Activated T-helper 1 cell treated with anti-CD3 and anti-CD28 coated beads, Interleukin-12 subunit alpha, Interleukin-12 subunit beta, Interleukin-2, Interleukin-4 antibody, amounts not matched to agents 30 ng/mL and 10 ng/mL and 1 ng/mL, durations not matched to agents 14 hours and 24 hours and 36 hours (primary cell): ENCODE data around the gene BICC1. TPM values are rescaled to one million over a fixed set of nuclear protein-coding genes. Genes with fewer than 3 reads are reported as not detected.

Experiments
- DNase-seq: peaks from one replicate; pipeline ENCODE4 v3.0.0; 2021; ENCODE audit warnings: low spot score
- H3K27ac Mint-ChIP-seq: one replicate; pipeline ENCODE4 v1.8.0; 2021; ENCODE audit warnings: mild to moderate bottlenecking, mixed read lengths
- H3K27me3 Mint-ChIP-seq: one replicate; pipeline ENCODE4 v1.8.0; 2022; ENCODE audit warnings: mild to moderate bottlenecking, moderate library complexity, mixed read lengths; ENCODE audit not compliant: insufficient read depth
- H3K36me3 Mint-ChIP-seq: one replicate; pipeline ENCODE4 v1.8.0; 2021; ENCODE audit warnings: low read depth, mixed read lengths
- H3K4me1 Mint-ChIP-seq: one replicate; pipeline ENCODE4 v1.8.0; 2021; ENCODE audit warnings: low read depth, mixed read lengths
- H3K4me3 Mint-ChIP-seq: one replicate; pipeline ENCODE4 v1.8.0; 2021; ENCODE audit warnings: mild to moderate bottlenecking, moderate library complexity, mixed read lengths
- H3K9me3 Mint-ChIP-seq: one replicate; pipeline ENCODE4 v1.8.0; 2021; ENCODE audit warnings: mixed read lengths
- intact Hi-C: fragments of 100-400 bp; cut with micrococcal nuclease; formaldehyde crosslinking; loops from one replicate; pipeline ENCODE4 v1.15.1; 2024
- total RNA-seq: library from RNA; stranded (reverse); gene quantifications from 2 replicates; pipeline ENCODE4 v1.2.3, GENCODE V29; 2022

The BICC1 gene
- total RNA-seq, 1 donor from 2014 or later: 0.03 TPM

DNA sequence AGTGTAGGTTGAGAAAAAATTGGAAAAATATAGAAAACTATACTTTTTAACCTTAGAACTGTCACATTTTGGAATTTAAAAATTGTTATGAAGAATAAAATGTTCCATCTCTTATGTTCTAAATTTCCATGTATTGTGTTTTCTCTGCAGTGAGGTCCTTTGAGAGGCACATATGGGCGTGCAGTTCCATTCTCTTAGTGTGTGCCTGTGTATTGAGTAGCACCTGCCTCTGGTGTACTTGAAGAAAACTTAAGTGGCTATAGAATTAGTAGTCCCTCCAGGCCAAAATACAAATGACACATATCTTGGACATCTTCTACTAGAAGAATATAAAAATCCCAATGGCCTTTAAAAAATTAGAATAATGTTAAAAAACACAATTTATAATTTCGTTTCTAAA is 149.2 kb downstream of the BICC1 start:
- H3K27ac Mint-ChIP-seq: no peak overlapping the region
- H3K36me3 Mint-ChIP-seq: no peaks in the 10 kb centered on the region
- H3K4me1 Mint-ChIP-seq: no peaks in the 10 kb centered on the region
- H3K9me3 Mint-ChIP-seq: peaks cover 5% of the 10 kb centered on the region
- H3K4me3 Mint-ChIP-seq: no peak overlapping the region
- intact Hi-C loops: no loop called here
- DNase-seq: no peak
- H3K27me3 Mint-ChIP-seq: no peaks in the 10 kb centered on the region

DNA sequence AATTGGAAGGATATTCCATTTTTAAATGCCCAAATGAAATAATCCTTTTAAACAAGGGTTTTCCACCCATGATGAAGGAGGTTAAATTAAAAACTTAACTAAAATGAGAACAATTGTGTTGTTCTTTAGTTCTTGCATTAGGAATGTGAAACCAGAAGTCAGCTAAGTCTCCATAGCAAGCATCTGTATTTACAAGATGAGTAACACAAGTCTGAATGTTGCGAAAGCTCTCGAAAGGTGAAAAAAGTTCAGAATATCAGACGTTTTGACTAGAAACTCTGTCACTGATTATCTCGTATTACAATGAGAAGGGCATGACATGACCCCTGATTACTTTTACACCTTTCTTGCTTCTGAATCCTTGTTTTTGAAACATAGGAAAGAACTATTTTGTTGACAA is 149.6 kb downstream of the BICC1 start:
- intact Hi-C loops: no loop called here
- no peak overlapping the region for H3K27ac Mint-ChIP-seq
- no peak for DNase-seq
- H3K27me3 Mint-ChIP-seq: no peaks in the 10 kb centered on the region
- no peaks in the 10 kb centered on the region for H3K36me3 Mint-ChIP-seq
- no peaks in the 10 kb centered on the region for H3K4me1 Mint-ChIP-seq
- peaks cover 5% of the 10 kb centered on the region for H3K9me3 Mint-ChIP-seq
- H3K4me3 Mint-ChIP-seq: no peak overlapping the region

DNA sequence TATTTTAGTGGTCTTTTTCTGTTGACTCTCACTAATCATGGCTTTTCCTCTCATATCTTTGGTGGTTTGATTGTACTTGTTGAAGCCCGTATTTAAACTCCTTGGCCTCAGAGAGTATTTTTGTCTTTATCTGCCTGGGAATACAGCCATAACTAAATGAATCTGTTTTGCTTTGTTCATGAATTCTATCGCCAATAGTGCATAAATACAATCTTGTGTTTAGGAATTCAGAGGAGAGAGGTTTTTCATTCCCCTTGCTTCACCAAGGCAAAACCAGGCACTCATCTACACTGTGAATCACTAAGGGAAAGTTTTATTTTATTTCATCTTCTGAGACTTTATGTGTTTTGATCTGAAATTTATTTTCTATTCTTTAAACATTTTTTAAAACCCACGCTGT is 152.7 kb downstream of the BICC1 start:
- H3K4me1 Mint-ChIP-seq: no peaks in the 10 kb centered on the region
- H3K9me3 Mint-ChIP-seq: peaks cover 5% of the 10 kb centered on the region
- H3K27me3 Mint-ChIP-seq: no peaks in the 10 kb centered on the region
- H3K27ac Mint-ChIP-seq: no peak overlapping the region
- no peak for DNase-seq
- H3K36me3 Mint-ChIP-seq: no peaks in the 10 kb centered on the region
- intact Hi-C loops: no loop called here
- H3K4me3 Mint-ChIP-seq: no peak overlapping the region

DNA sequence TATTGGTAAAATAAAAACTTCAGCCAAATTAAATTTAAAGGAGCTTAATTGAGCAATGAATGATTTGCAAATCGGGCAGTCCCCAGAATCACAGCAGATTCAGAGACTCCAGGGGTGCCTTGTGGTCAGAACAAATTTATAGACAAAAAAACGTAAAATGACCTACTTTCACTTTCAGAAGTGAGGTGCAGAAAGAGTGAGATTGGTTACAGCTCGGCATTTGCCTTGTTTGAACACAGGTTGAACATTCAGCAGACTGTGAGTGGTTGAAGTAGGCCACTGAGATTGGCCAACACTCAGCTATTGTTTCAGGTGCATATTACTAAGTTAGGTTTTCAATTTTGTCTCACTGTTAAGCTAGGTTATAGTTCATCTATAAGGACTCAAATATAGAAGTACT is 153.4 kb downstream of the BICC1 start:
- intact Hi-C loops: no loop called here
- DNase-seq: no peak
- Mint-ChIP-seq H3K9me3 (peaks cover 5% of the 10 kb centered on the region), H3K4me1 (no peaks in the 10 kb centered on the region), H3K4me3 (no peak overlapping the region), H3K27me3 (no peaks in the 10 kb centered on the region), H3K36me3 (no peaks in the 10 kb centered on the region), H3K27ac (no peak overlapping the region)

DNA sequence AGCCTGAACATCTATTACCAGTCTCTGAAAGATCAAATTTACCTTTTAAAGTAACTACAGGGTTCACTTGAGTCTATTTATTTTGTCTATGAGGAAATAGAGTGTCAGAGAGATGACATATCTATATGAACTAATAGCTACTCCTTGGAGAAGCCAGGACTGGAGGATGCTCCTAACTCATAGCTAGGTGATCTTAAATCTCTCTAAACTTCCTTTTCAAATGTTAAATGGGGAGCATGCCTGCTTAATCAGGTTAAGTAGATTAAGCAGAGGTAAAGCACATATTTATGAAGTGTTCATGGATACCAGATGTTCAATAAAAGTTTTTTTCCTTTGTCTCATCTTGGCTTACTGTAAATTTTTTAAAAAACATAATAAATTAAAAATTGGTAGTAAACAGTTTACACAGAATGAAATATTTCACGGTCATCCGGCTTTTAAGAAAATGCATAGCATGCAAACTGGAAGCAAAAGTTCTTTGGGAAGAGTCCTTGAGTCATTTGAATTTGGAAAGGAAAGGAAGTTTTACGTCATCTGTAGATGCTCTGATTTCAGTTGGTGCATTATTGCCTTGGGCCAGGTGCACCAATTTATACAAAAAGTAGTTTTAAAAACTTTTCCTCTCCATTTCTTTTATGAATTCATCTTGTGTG is 155.1 kb downstream of the BICC1 start:
- intact Hi-C loops: no loop called here
- Mint-ChIP-seq H3K9me3 (peaks cover 5% of the 10 kb centered on the region), H3K36me3 (no peaks in the 10 kb centered on the region), H3K4me1 (no peaks in the 10 kb centered on the region), H3K27me3 (no peaks in the 10 kb centered on the region), H3K27ac (no peak overlapping the region), H3K4me3 (no peak overlapping the region)
- no peak for DNase-seq

DNA sequence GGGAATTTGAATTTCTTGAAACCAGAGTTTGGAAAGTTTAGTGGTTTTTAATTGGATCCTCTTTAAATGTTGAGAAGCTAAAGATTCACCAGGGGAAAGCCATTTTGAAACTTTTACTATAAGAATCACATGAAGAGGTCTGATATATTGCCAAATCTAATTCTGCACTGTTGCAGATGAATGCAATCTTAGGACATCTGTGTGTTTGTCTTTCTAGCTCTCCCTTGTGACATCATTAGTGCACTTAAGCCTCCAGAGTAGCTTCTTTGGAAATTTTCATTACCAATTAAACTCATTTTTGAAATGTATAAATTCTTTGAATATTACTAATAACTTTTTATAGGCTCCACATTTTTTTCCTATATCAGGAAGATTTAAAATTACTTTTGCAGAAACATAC is 160.2 kb downstream of the BICC1 start:
- intact Hi-C loops: no loop called here
- Mint-ChIP-seq H3K4me3 (no peak overlapping the region), H3K27me3 (no peaks in the 10 kb centered on the region), H3K9me3 (no peaks in the 10 kb centered on the region), H3K36me3 (no peaks in the 10 kb centered on the region), H3K4me1 (no peaks in the 10 kb centered on the region), H3K27ac (no peak overlapping the region)
- no peak for DNase-seq

DNA sequence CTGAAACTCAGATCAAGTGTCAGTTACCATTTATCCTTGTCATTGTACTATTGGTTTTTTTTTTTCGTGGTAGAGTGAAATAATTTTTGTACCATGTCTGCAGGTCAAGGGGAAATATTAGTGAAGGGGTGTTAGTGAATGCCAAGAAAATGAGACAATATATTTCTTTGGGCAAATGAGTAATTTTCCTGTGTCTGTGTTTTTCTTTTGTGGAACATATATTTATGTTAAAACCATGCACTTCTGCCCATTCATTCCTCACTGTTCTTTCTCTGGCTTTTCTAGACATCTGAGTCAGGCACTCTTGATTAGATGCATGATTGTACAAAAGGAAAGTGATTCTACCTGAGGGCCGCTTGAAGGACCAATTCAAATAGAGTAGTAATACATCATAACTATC is 161.6 kb downstream of the BICC1 start:
- Mint-ChIP-seq H3K36me3 (no peaks in the 10 kb centered on the region), H3K27ac (no peak overlapping the region), H3K4me3 (no peak overlapping the region), H3K27me3 (no peaks in the 10 kb centered on the region), H3K9me3 (no peaks in the 10 kb centered on the region), H3K4me1 (no peaks in the 10 kb centered on the region)
- no peak for DNase-seq
- intact Hi-C loops: no loop called here

DNA sequence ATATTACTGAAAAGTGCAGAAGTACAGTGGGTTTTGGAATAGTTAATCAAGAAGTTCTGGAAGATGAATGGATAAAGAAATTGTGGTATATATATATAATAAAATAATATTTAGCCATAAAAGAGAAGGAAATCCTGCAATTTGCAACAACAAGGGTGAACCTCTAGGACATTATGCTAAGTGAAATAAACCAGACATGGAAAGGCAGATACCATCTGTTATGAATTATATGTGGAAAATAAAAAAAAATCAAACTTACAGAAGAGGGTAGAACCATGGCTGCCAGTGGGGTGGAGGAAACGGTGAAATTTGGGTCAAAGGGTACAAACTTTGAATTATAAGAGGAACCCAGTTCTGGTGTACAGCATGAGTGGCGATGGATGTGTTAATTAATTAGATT is 162.6 kb downstream of the BICC1 start:
- DNase-seq: no peak
- Mint-ChIP-seq H3K36me3 (no peaks in the 10 kb centered on the region), H3K4me3 (no peak overlapping the region), H3K27me3 (no peaks in the 10 kb centered on the region), H3K4me1 (no peaks in the 10 kb centered on the region), H3K27ac (no peak overlapping the region), H3K9me3 (no peaks in the 10 kb centered on the region)
- intact Hi-C loops: no loop called here

DNA sequence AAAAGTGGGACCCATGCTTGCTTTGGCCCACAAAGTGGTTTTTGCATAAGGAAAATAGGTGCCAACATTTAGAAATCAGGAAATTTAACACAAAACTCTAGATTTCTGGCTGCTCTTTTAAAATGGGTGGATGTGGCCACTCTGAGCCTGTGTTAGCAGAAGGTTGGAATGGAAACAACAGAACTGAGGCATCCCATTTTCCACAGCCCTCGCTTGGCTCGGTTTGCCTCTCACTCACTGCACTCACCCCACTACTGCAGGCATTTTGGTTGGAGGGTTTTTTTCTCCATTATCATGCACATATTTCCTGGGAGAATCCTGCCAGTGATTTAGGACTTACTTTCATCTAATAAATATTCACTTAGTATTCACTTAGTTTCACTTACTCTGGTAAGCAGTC is 178.9 kb downstream of the BICC1 start:
- H3K4me1 Mint-ChIP-seq: no peaks in the 10 kb centered on the region
- H3K9me3 Mint-ChIP-seq: peaks cover 15% of the 10 kb centered on the region
- no peak overlapping the region for H3K27ac Mint-ChIP-seq
- intact Hi-C loops: no loop called here
- no peaks in the 10 kb centered on the region for H3K36me3 Mint-ChIP-seq
- H3K4me3 Mint-ChIP-seq: no peak overlapping the region
- no peaks in the 10 kb centered on the region for H3K27me3 Mint-ChIP-seq
- no peak for DNase-seq

DNA sequence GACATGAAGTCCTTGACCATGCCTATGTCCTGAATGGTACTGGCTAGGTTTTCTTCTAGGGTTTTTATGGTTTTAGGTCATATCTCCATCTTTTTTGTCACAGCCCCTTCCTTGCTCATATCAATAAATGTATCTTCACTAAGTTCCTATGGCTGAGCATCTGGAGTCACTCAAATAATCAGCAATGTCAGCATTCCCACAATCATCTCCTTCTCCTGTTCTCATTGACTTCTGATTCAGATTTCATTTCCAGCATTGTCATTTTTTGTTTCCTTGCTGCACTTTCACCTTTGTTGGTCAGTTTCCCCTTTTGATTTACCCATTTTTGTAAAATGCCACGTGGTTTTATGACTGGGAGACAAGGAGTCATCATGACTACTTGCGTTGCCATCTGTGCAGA is 181.2 kb downstream of the BICC1 start:
- Mint-ChIP-seq H3K36me3 (no peaks in the 10 kb centered on the region), H3K4me3 (no peak overlapping the region), H3K27me3 (no peaks in the 10 kb centered on the region), H3K27ac (no peak overlapping the region), H3K4me1 (no peaks in the 10 kb centered on the region), H3K9me3 (peaks cover 10% of the 10 kb centered on the region)
- intact Hi-C loops: no loop called here
- no peak for DNase-seq

DNA sequence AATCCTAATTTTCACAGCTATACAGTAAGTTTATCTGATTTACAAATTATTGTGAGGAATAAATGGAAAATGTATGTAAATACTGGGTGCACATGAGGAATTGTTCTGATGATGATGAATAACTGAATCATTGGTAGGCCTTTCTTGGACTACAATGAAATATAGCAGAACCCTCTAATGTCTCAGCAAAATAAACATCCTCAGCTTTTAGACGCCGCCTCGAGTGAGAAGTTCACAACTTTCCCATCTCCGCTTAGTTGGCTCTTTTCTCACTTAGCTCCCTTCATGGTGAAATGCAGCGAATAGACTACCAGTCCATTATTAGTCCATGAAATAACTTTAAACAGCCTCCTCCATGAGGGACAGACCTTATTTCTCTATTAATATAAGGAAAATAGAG is 182.3 kb downstream of the BICC1 start:
- H3K27ac Mint-ChIP-seq: no peak overlapping the region
- DNase-seq: no peak
- H3K9me3 Mint-ChIP-seq: peaks cover 10% of the 10 kb centered on the region
- H3K4me3 Mint-ChIP-seq: no peak overlapping the region
- H3K36me3 Mint-ChIP-seq: no peaks in the 10 kb centered on the region
- no peaks in the 10 kb centered on the region for H3K4me1 Mint-ChIP-seq
- intact Hi-C loops: no loop called here
- H3K27me3 Mint-ChIP-seq: no peaks in the 10 kb centered on the region

DNA sequence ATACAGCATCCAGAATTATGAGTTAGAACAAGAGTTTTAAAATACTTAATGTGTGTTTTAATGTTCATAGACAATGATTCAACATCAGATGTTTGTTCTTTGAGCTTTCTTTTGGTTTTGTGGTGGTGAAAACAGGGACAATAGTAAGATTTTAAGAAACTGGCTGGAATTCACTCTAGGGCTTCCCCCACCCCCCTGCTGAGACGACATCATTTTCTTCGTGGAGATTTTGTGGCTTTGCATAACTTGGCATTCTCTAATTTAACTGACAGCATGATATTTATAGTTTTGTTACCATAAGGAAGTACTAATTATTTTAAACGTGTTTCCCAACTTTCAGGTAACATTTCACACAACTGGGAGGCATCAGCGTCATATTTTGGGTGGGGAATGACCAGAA is 184.1 kb downstream of the BICC1 start:
- no peak for DNase-seq
- H3K4me1 Mint-ChIP-seq: no peaks in the 10 kb centered on the region
- H3K27me3 Mint-ChIP-seq: no peaks in the 10 kb centered on the region
- H3K4me3 Mint-ChIP-seq: no peak overlapping the region
- H3K9me3 Mint-ChIP-seq: peaks cover 10% of the 10 kb centered on the region
- no peak overlapping the region for H3K27ac Mint-ChIP-seq
- intact Hi-C loops: no loop called here
- no peaks in the 10 kb centered on the region for H3K36me3 Mint-ChIP-seq

DNA sequence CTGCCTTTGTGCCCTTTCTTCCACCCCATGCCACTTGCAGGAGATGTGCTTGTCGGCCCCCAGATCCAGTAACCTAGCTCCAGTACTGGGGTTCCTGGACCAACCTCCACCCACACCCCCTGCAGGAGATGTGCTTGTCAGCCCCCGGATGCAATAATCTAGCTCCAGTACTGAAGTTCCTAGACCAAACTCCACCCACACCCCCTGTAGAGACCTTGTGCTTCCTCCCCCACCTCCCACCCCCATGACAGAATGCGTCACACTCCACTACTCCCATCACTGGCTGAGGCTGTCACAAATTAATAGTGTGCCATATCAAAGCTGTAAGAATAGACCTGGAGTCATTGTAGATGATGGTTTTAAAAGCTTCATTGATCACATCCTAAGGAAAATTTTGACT is 185.0 kb downstream of the BICC1 start:
- no peaks in the 10 kb centered on the region for H3K27me3 Mint-ChIP-seq
- H3K36me3 Mint-ChIP-seq: no peaks in the 10 kb centered on the region
- peaks cover 6% of the 10 kb centered on the region for H3K9me3 Mint-ChIP-seq
- H3K27ac Mint-ChIP-seq: no peak overlapping the region
- no peak overlapping the region for H3K4me3 Mint-ChIP-seq
- H3K4me1 Mint-ChIP-seq: no peaks in the 10 kb centered on the region
- no peak for DNase-seq
- intact Hi-C loops: no loop called here

DNA sequence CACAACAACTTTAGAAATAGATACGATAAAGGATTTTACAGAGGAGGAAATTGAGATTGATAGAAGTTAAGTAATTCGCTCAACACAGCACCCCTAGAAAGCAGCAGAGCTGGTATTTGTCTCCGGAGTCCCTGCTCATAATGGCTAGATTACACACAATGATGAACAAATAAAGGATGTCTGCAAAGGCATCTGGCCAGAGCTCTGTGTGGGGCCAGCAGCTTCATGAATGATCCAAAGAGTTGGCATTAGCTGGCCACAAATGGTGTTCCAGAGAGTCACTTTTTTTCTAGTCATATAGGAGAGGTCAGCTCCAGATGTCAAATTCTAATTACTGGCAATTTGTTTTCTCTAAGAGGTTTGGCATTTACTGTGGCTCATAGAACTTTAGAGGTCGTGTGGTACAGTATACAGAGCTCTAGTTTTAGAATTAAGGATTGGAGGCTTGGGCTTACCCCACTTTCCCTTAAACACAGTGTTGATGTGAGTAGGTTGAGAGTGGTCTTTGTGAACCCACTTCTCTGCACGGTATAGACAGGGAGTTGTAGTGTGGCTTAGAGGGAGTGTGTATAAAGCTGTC is 186.2 kb downstream of the BICC1 start:
- DNase-seq: no peak
- no peak overlapping the region for H3K27ac Mint-ChIP-seq
- intact Hi-C loops: no loop called here
- H3K27me3 Mint-ChIP-seq: no peaks in the 10 kb centered on the region
- H3K9me3 Mint-ChIP-seq: peaks cover 4% of the 10 kb centered on the region
- H3K4me1 Mint-ChIP-seq: no peaks in the 10 kb centered on the region
- H3K4me3 Mint-ChIP-seq: no peak overlapping the region
- H3K36me3 Mint-ChIP-seq: no peaks in the 10 kb centered on the region
